ENCODE measurements around the gene ANGPTL2.

GRCh38 chr9:127166651-127167524, 44.5 kb upstream of the ANGPTL2 start:
- TF ChIP-seq ZFP30 (CRISPR knock-in tag; IDR thresholded peaks at IDR 0.05) (no peak), OSR1 (CRISPR knock-in tag; IDR thresholded peaks at IDR 0.05) (no peak), PPARA (CRISPR knock-in tag; IDR thresholded peaks at IDR 0.05; ENCODE audit: borderline replicate concordance) (no peak)
